ENCODE results near the gene CASK. TPM values are rescaled to one million over a fixed set of nuclear protein-coding genes. Genes with fewer than 3 reads are reported as not detected.

The CASK gene
- total and polyA plus RNA-seq, 2 donors (not counting 1 experiment from before 2014, with no cell fraction given): 27.4 to 78.3 TPM

GRCh38 chrX:41474726-41475100, 448.6 kb downstream of the CASK start:
- Histone ChIP-seq H3K4me3 (replicated peaks in 1 of 4; ENCODE audit: control extremely low read depth in 1 of 4, insufficient read depth in 1 of 4, low read depth in 3 of 4, low read length in 4 of 4) (no peak overlapping the region), H2AFZ (ENCODE audit: low read length) (no peak overlapping the region), H3K9ac (ENCODE audit: insufficient read depth, low read length) (no peak overlapping the region), H3K79me2 (ENCODE audit: control insufficient read depth, insufficient read depth, low read length) (no peaks in the 10 kb centered on the region), H3K36me3 (ENCODE audit: control insufficient read depth, insufficient read depth, low read length) (no peaks in the 10 kb centered on the region), H3K9me3 (ENCODE audit: control insufficient read depth, insufficient read depth, low read depth, low read length) (no peaks in the 10 kb centered on the region), H4K20me1 (ENCODE audit: control insufficient read depth, extremely low read depth, insufficient read depth, low read length) (no peaks in the 10 kb centered on the region), H3K27ac (ENCODE audit: insufficient read depth, low read length) (no peak overlapping the region), H3K4me1 (ENCODE audit: control insufficient read depth, extremely low read depth, insufficient read depth, low read length) (no peaks in the 10 kb centered on the region), H3K4me2 (ENCODE audit: extremely low read depth, insufficient read depth, low read length) (no peak overlapping the region), H3K27me3 (ENCODE audit: control insufficient read depth, insufficient read depth, low read length) (no peaks in the 10 kb centered on the region)
- no peak for TF ChIP-seq CTCF (conservative IDR thresholded peaks at IDR 0.05 in 1 of 2, IDR thresholded peaks at IDR 0.05 in 1 of 2; ENCODE audit: low read depth in 1 of 2, low read length in 2 of 2)
- DNase-seq (ENCODE audit: low read depth in 2 of 2): no peak

- no peak overlapping the region for H3K27ac ChIP-seq (ENCODE audit: insufficient read depth, low read length)
- H3K36me3 ChIP-seq (ENCODE audit: control insufficient read depth, insufficient read depth, low read length): no peaks in the 10 kb centered on the region
- H3K9ac ChIP-seq (ENCODE audit: insufficient read depth, low read length): no peak overlapping the region
- no peaks in the 10 kb centered on the region for H4K20me1 ChIP-seq (ENCODE audit: control insufficient read depth, extremely low read depth, insufficient read depth, low read length)
- TF ChIP-seq CTCF (conservative IDR thresholded peaks at IDR 0.05 in 1 of 2, IDR thresholded peaks at IDR 0.05 in 1 of 2; ENCODE audit: low read depth in 1 of 2, low read length in 2 of 2) (no peak), EZH2 (IDR thresholded peaks at IDR 0.05; ENCODE audit: low read length, missing control alignments) (no peak)
- no peak overlapping the region for H3K4me2 ChIP-seq (ENCODE audit: extremely low read depth, insufficient read depth, low read length)
- no peak for DNase-seq (ENCODE audit: low read depth in 2 of 2)
- H3K4me3 ChIP-seq (replicated peaks in 1 of 4; ENCODE audit: control extremely low read depth in 1 of 4, insufficient read depth in 1 of 4, low read depth in 3 of 4, low read length in 4 of 4): no peak overlapping the region
- no peak overlapping the region for H2AFZ ChIP-seq (ENCODE audit: low read length)
- no peaks in the 10 kb centered on the region for H3K27me3 ChIP-seq (ENCODE audit: control insufficient read depth, insufficient read depth, low read length)
- H3K79me2 ChIP-seq (ENCODE audit: control insufficient read depth, insufficient read depth, low read length): no peaks in the 10 kb centered on the region
- no peaks in the 10 kb centered on the region for H3K9me3 ChIP-seq (ENCODE audit: control insufficient read depth, insufficient read depth, low read depth, low read length)
- no peaks in the 10 kb centered on the region for H3K4me1 ChIP-seq (ENCODE audit: control insufficient read depth, extremely low read depth, insufficient read depth, low read length)
These were observed 449.2 kb downstream of the CASK start for GRCh38 chrX:41473936-41474725.

- no peaks in the 10 kb centered on the region for H3K9me3 ChIP-seq (ENCODE audit: control insufficient read depth, insufficient read depth, low read depth, low read length)
- H3K4me2 ChIP-seq (ENCODE audit: extremely low read depth, insufficient read depth, low read length): no peak overlapping the region
- peak in 1 of 2 donors; percentile 30 for DNase-seq (ENCODE audit: low read depth in 2 of 2)
- H3K36me3 ChIP-seq (ENCODE audit: control insufficient read depth, insufficient read depth, low read length): no peaks in the 10 kb centered on the region
- TF ChIP-seq EZH2 (IDR thresholded peaks at IDR 0.05; ENCODE audit: low read length, missing control alignments): no peak
- TF ChIP-seq CTCF (conservative IDR thresholded peaks at IDR 0.05 in 1 of 2, IDR thresholded peaks at IDR 0.05 in 1 of 2; ENCODE audit: low read depth in 1 of 2, low read length in 2 of 2): no peak
- no peak overlapping the region for H3K4me3 ChIP-seq (replicated peaks in 1 of 4; ENCODE audit: control extremely low read depth in 1 of 4, insufficient read depth in 1 of 4, low read depth in 3 of 4, low read length in 4 of 4)
- H3K4me1 ChIP-seq (ENCODE audit: control insufficient read depth, extremely low read depth, insufficient read depth, low read length): no peaks in the 10 kb centered on the region
- H2AFZ ChIP-seq (ENCODE audit: low read length): no peak overlapping the region
- H3K27ac ChIP-seq (ENCODE audit: insufficient read depth, low read length): no peak overlapping the region
- H3K9ac ChIP-seq (ENCODE audit: insufficient read depth, low read length): no peak overlapping the region
- H3K27me3 ChIP-seq (ENCODE audit: control insufficient read depth, insufficient read depth, low read length): no peaks in the 10 kb centered on the region
- no peaks in the 10 kb centered on the region for H4K20me1 ChIP-seq (ENCODE audit: control insufficient read depth, extremely low read depth, insufficient read depth, low read length)
- H3K79me2 ChIP-seq (ENCODE audit: control insufficient read depth, insufficient read depth, low read length): no peaks in the 10 kb centered on the region
These were observed 451.0 kb downstream of the CASK start for GRCh38 chrX:41472231-41472815.

Data from fibroblast of lung (primary cell).